Tracheal epithelial cell (primary cell): ENCODE results near the gene EHF. TPM values are rescaled to one million over a fixed set of nuclear protein-coding genes. Genes with fewer than 3 reads are reported as not detected.

ENCODE experiments used
- total RNA-seq: library from RNA; depleted of rRNA; stranded (reverse); fragments of >200 nt; gene quantifications from 2 replicates; pipeline ENCODE4 v1.2.1, GENCODE V29; 2014

The EHF gene
- total RNA-seq, result 296 and 323 TPM in 2 replicates

GRCh38 chr11:34620820-34621792 is at the start of gene EHF:
Gene EHF (plus strand): TSS chr11:34621093. CDS start chr11:34642631, 21,538 bp downstream.

Other genes starting within 250 kb of the EHF start
- gene CAT, start 182.2 kb upstream of the EHF start, total RNA-seq, result 36.6 and 38.6 TPM in 2 replicates
- 0.43 TPM in 1 of 2 replicates, not detected in the other for gene ELF5, start 107.3 kb upstream of the EHF start, total RNA-seq